ENCODE data around the gene PSMA5. TPM values are rescaled to one million over a fixed set of nuclear protein-coding genes. Genes with fewer than 3 reads are reported as not detected.

PSMA5 gene
- total RNA-seq, 5 donors from 2014 or later (not counting 1 experiment from before 2014, with no cell fraction given), result 41.1 to 91.2 (median 75.5) TPM

DNA sequence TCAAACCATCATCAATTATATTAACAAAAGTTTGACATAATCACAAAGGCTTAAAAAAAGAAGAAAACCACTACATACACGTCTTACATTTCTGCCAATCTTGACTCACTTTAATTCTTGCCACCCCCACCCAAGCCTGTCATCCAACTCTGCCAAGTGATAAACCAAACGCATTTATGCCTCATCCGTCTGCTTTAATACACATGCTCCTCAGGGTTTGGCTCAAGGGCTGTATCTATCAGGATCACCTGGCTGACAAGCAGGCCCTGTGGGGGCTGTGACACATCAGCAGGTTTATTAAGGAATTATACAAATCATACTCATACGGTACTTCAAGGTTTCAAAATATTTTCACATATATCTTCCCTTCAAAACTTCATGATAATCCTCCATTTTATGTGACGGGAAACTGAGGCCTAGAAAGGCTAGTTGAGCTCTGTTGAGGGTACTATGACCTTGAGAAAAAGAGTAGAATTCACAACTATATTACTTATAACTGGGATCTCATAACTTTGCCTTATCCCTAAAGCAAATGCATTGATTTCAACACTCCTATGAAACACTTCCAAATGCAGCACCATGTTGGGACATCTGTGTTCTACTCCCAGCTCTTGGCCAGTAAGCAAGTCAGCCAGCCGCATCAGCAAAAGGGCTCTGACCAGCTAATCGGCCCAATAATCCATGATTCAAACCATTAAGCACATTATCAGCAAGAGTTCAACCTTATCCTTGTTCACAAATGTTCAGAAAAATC, 37.2 kb downstream of the PSMA5 start:
- no peaks in the 10 kb centered on the region for H3K36me3 Mint-ChIP-seq
- DNase-seq, result no peak
- Histone ChIP-seq H3K27me3 (replicated peaks in 1 of 2; ENCODE audit: control insufficient read depth in 2 of 2, extremely low read depth in 1 of 2, insufficient read depth in 2 of 2, low read length in 1 of 2) (peaks cover 0 to 4% of the 10 kb centered on the region in 2 experiments), H3K9me3 (no peaks in the 10 kb centered on the region), H3K27ac (ENCODE audit: low read length) (no peak overlapping the region), H3K4me3 (ENCODE audit: control insufficient read depth in 1 of 2, extremely low read depth in 1 of 2, low read length in 1 of 2) (no peak overlapping the region), H3K36me3 (ENCODE audit: control insufficient read depth in 2 of 2, extremely low read depth in 1 of 2, insufficient read depth in 1 of 2, low read length in 1 of 2) (no peaks in the 10 kb centered on the region), H3K4me1 (ENCODE audit: control insufficient read depth in 1 of 2, extremely low read depth in 1 of 2, insufficient read depth in 2 of 2, low read length in 2 of 2) (no peaks in the 10 kb centered on the region)
- H3K4me3 Mint-ChIP-seq, result no peak overlapping the region
- ChIA-PET CTCF (interaction anchor here in 1 of 2 donors (1.3 to 1.9 kb wide), 2 partner anchors 8 to 10 kb away, joined by 3 to 9 read pairs; no protein-coding TSS in a partner anchor), POLR2A (interaction anchor here in 1 of 2 donors (0.6 kb wide), 1 partner anchor 177 kb away, joined by 3 read pairs; no protein-coding TSS in a partner anchor)
- WGBS (ENCODE audit: insufficient coverage), result 71% methylated on average over 5 of the region's 7 CpGs
- H3K9me3 Mint-ChIP-seq, result no peaks in the 10 kb centered on the region
- ATAC-seq (replicated peaks in 1 of 4), result no peak
- H3K27me3 Mint-ChIP-seq, result peaks cover 27 to 38% of the 10 kb centered on the region in 2 donors
- no peak overlapping the region for H3K27ac Mint-ChIP-seq
- no peaks in the 10 kb centered on the region for H3K4me1 Mint-ChIP-seq

DNA sequence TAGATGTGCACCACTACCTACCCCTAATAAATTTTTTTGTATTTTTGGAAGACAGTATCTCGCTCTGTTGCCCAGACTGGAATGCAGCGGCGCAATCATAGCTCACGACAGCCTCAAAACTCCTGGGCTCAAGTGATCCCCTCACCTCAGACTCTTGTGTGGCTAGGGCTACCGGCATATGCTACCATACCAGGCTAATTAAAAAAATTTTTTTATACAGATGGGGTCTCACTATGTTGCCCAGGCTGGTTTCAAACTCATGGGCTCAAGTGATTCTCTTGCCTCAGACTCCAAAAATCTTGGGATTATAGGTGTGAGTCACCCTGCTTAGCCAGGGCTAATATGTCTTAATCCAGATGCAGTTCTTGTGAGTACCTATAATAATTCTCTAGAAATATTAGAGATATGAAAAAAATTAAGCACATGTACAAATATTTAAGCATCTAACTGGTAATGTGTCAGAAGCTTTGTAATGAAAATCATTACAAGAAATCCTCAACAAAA, 38.0 kb downstream of the PSMA5 start:
- Mint-ChIP-seq H3K9me3 (no peaks in the 10 kb centered on the region), H3K27ac (no peak overlapping the region), H3K4me1 (no peaks in the 10 kb centered on the region), H3K36me3 (no peaks in the 10 kb centered on the region), H3K27me3 (peaks cover 25 to 35% of the 10 kb centered on the region in 2 donors), H3K4me3 (no peak overlapping the region)
- DNase-seq (no peak), ATAC-seq (replicated peaks in 1 of 4) (no peak)
- H3K9me3 ChIP-seq, result no peaks in the 10 kb centered on the region
- WGBS (ENCODE audit: insufficient coverage), result no CpG with 5 or more reads among the region's 5 CpGs
- ChIA-PET POLR2A (no interaction called here), CTCF (no interaction called here)
- H3K4me3 ChIP-seq (ENCODE audit: control insufficient read depth in 1 of 2, extremely low read depth in 1 of 2, low read length in 1 of 2), result no peak overlapping the region
- H3K4me1 ChIP-seq (ENCODE audit: control insufficient read depth in 1 of 2, extremely low read depth in 1 of 2, insufficient read depth in 2 of 2, low read length in 2 of 2), result no peaks in the 10 kb centered on the region
- no peaks in the 10 kb centered on the region for H3K36me3 ChIP-seq (ENCODE audit: control insufficient read depth in 2 of 2, extremely low read depth in 1 of 2, insufficient read depth in 1 of 2, low read length in 1 of 2)
- H3K27ac ChIP-seq (ENCODE audit: low read length), result no peak overlapping the region
- peaks cover 0 to 4% of the 10 kb centered on the region in 2 experiments for H3K27me3 ChIP-seq (replicated peaks in 1 of 2; ENCODE audit: control insufficient read depth in 2 of 2, extremely low read depth in 1 of 2, insufficient read depth in 2 of 2, low read length in 1 of 2)

DNA sequence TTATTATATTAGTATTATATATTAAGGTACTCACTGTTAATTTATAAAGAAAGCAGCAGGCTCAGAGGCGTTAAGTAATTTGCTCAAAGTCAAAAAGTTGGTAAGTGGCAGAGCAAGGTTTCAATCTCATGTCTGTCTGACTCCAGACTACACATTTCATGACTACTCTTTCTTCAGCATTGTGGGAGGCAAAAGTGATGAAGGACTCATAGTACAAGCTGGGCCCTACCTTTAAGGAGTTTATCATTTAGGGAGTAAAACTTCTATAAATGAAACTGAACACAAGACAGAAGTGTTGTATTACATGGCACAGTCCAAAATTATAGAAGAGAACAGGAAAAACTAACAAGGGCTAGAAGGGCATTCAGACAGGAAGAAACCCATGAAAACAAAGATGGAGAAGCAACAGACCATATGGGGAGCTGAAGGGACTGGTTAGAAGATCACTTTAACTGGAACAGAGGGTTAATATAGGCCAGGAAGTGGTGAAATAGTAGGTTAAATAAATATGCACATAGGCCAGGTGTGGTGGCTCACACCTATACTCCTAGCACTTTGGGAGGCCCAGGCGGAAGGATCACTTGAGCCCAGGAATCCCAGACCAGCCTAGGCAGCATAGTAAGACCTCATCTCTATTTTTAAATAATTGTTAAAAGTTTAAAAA, 40.1 kb downstream of the PSMA5 start:
- ATAC-seq (replicated peaks in 1 of 4), result no peak
- Histone ChIP-seq H3K36me3 (ENCODE audit: control insufficient read depth in 2 of 2, extremely low read depth in 1 of 2, insufficient read depth in 1 of 2, low read length in 1 of 2) (no peaks in the 10 kb centered on the region), H3K27me3 (replicated peaks in 1 of 2; ENCODE audit: control insufficient read depth in 2 of 2, extremely low read depth in 1 of 2, insufficient read depth in 2 of 2, low read length in 1 of 2) (peaks cover 0 to 4% of the 10 kb centered on the region in 2 experiments), H3K4me3 (ENCODE audit: control insufficient read depth in 1 of 2, extremely low read depth in 1 of 2, low read length in 1 of 2) (no peak overlapping the region), H3K27ac (ENCODE audit: low read length) (no peak overlapping the region), H3K4me1 (ENCODE audit: control insufficient read depth in 1 of 2, extremely low read depth in 1 of 2, insufficient read depth in 2 of 2, low read length in 2 of 2) (no peaks in the 10 kb centered on the region), H3K9me3 (no peaks in the 10 kb centered on the region)
- ChIA-PET POLR2A (no interaction called here), CTCF (no interaction called here)
- Mint-ChIP-seq H3K27me3 (peaks cover 15 to 20% of the 10 kb centered on the region in 2 donors), H3K27ac (no peak overlapping the region), H3K36me3 (no peaks in the 10 kb centered on the region), H3K4me3 (no peak overlapping the region), H3K4me1 (no peaks in the 10 kb centered on the region), H3K9me3 (no peaks in the 10 kb centered on the region)
- no CpG with 5 or more reads among the region's 2 CpGs for WGBS (ENCODE audit: insufficient coverage)
- no peak for DNase-seq

DNA sequence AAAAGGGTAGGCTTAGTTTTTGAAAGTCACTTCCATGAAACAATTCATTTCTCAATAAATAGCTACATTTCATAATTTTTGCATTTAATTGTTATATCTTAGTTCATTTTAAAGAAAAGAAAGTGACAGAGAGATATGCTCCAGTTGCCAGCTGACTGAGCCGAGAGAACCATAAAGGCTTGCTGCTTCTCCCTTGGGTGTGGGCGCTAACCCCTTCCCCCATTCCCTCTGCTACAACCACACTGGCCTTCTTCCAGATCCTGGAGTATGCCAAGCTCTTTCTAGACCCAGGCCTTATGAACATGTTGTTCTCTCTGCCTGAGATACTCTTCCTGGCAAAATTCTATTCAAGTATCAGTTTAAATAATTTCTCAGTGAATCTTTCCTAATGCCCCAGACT, 40.8 kb downstream of the PSMA5 start:
- Histone ChIP-seq H3K9me3 (no peaks in the 10 kb centered on the region), H3K27ac (ENCODE audit: low read length) (no peak overlapping the region), H3K4me3 (ENCODE audit: control insufficient read depth in 1 of 2, extremely low read depth in 1 of 2, low read length in 1 of 2) (no peak overlapping the region), H3K4me1 (ENCODE audit: control insufficient read depth in 1 of 2, extremely low read depth in 1 of 2, insufficient read depth in 2 of 2, low read length in 2 of 2) (no peaks in the 10 kb centered on the region), H3K36me3 (ENCODE audit: control insufficient read depth in 2 of 2, extremely low read depth in 1 of 2, insufficient read depth in 1 of 2, low read length in 1 of 2) (no peaks in the 10 kb centered on the region), H3K27me3 (replicated peaks in 1 of 2; ENCODE audit: control insufficient read depth in 2 of 2, extremely low read depth in 1 of 2, insufficient read depth in 2 of 2, low read length in 1 of 2) (peaks cover 0 to 4% of the 10 kb centered on the region in 2 experiments)
- WGBS (ENCODE audit: insufficient coverage), result no CpG with 5 or more reads among the region's 2 CpGs
- Mint-ChIP-seq H3K27me3 (peaks cover 15 to 20% of the 10 kb centered on the region in 2 donors), H3K9me3 (no peaks in the 10 kb centered on the region), H3K27ac (no peak overlapping the region), H3K4me1 (no peaks in the 10 kb centered on the region), H3K36me3 (no peaks in the 10 kb centered on the region), H3K4me3 (no peak overlapping the region)
- ChIA-PET CTCF (no interaction called here), POLR2A (no interaction called here)
- ATAC-seq (replicated peaks in 1 of 4) (no peak), DNase-seq (no peak)

DNA sequence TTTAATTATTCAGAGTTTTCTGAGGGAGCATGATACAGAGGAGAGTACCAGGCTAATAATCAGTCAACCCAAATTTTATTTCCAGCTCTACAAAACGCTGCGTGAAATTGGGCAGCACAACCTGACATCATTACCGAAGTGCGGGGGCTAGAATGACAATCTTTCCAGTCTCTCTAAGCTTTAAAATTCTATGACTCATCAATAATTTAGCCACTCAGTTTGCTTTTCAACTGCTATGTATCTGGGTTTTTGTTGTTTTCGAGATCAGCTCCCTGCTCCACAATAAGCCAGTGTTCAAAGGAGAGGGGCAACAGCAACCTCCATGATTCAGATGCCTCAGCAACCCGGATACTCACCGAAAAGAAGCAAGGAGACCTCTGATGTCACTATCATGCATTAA, 42.4 kb downstream of the PSMA5 start:
- 100% methylated on average over 1 of the region's 7 CpGs for WGBS (ENCODE audit: insufficient coverage)
- Mint-ChIP-seq H3K27me3 (peaks cover 3 to 7% of the 10 kb centered on the region in 2 donors), H3K4me3 (no peak overlapping the region), H3K4me1 (no peaks in the 10 kb centered on the region), H3K9me3 (no peaks in the 10 kb centered on the region), H3K36me3 (no peaks in the 10 kb centered on the region), H3K27ac (no peak overlapping the region)
- Histone ChIP-seq H3K4me3 (ENCODE audit: control insufficient read depth in 1 of 2, extremely low read depth in 1 of 2, low read length in 1 of 2) (no peak overlapping the region), H3K36me3 (ENCODE audit: control insufficient read depth in 2 of 2, extremely low read depth in 1 of 2, insufficient read depth in 1 of 2, low read length in 1 of 2) (no peaks in the 10 kb centered on the region), H3K4me1 (ENCODE audit: control insufficient read depth in 1 of 2, extremely low read depth in 1 of 2, insufficient read depth in 2 of 2, low read length in 2 of 2) (no peaks in the 10 kb centered on the region), H3K27ac (ENCODE audit: low read length) (no peak overlapping the region), H3K9me3 (no peaks in the 10 kb centered on the region), H3K27me3 (replicated peaks in 1 of 2; ENCODE audit: control insufficient read depth in 2 of 2, extremely low read depth in 1 of 2, insufficient read depth in 2 of 2, low read length in 1 of 2) (peaks cover 0 to 7% of the 10 kb centered on the region in 2 experiments)
- ATAC-seq (replicated peaks in 1 of 4) (no peak), DNase-seq (no peak)
- ChIA-PET POLR2A (no interaction called here), CTCF (no interaction called here)

DNA sequence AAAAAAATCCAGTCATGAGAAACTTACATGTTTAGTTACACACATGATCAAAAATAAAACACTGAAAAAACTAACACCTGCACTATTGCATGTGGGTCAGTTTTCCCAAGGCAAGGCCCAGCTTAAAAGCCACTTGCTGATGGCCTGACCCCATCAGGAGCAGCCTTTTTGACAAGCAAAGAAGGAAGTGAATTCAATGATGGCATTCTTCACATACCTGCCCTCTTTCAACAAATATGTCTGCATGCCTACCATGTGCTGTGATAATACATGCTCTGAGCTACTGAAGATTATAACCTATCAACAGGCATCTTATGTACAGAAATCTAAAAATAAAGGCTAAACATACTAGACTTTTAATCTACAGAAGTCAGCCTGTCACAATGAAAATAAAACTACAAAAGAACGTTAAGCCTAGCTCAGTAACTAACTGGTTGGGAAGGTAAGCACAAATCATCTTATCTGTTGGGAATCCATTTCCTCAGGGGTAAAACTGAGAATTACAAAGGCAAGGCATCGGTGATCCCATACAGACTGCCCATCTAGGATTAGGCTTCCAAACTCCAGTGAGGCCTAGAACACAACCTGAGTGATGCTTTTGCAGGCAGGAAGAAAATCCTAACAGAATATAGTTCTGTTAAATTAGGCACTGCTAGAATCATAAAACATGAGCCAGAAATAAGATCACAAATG, 43.0 kb downstream of the PSMA5 start:
- DNase-seq (no peak), ATAC-seq (replicated peaks in 1 of 4) (no peak)
- POLR2A ChIA-PET, result interaction anchor here (0.6 to 0.9 kb wide), 2 partner anchors 9 to 176 kb away, joined by 3 read pairs; no protein-coding TSS in a partner anchor
- no peaks in the 10 kb centered on the region for H3K9me3 Mint-ChIP-seq
- CTCF ChIA-PET, result no interaction called here
- Histone ChIP-seq H3K4me1 (ENCODE audit: control insufficient read depth in 1 of 2, extremely low read depth in 1 of 2, insufficient read depth in 2 of 2, low read length in 2 of 2) (no peaks in the 10 kb centered on the region), H3K27ac (ENCODE audit: low read length) (no peak overlapping the region), H3K9me3 (no peaks in the 10 kb centered on the region), H3K4me3 (ENCODE audit: control insufficient read depth in 1 of 2, extremely low read depth in 1 of 2, low read length in 1 of 2) (no peak overlapping the region), H3K27me3 (replicated peaks in 1 of 2; ENCODE audit: control insufficient read depth in 2 of 2, extremely low read depth in 1 of 2, insufficient read depth in 2 of 2, low read length in 1 of 2) (peaks cover 0 to 7% of the 10 kb centered on the region in 2 experiments), H3K36me3 (ENCODE audit: control insufficient read depth in 2 of 2, extremely low read depth in 1 of 2, insufficient read depth in 1 of 2, low read length in 1 of 2) (no peaks in the 10 kb centered on the region)
- H3K4me1 Mint-ChIP-seq, result no peaks in the 10 kb centered on the region
- no peak overlapping the region for H3K27ac Mint-ChIP-seq
- no peak overlapping the region for H3K4me3 Mint-ChIP-seq
- H3K36me3 Mint-ChIP-seq, result no peaks in the 10 kb centered on the region
- peaks cover 0 to 4% of the 10 kb centered on the region in 2 donors for H3K27me3 Mint-ChIP-seq
- 100% methylated on average over 1 of the region's 2 CpGs for WGBS (ENCODE audit: insufficient coverage)
